Upper lobe of left lung (tissue), 6 donors: Measurements from ENCODE around the gene KASH5. TPM values are rescaled to one million over a fixed set of nuclear protein-coding genes. Genes with fewer than 3 reads are reported as not detected.
A peak's percentile ranks its signal among the peaks of the same experiment; 100 is the strongest.

ENCODE experiments used
- ATAC-seq, 2 donors: fragments of 200-7000 bp; cut with Tn5 transposase; one replicate each; pipeline ENCODE4 v1.9.1; 2022; ENCODE audit warnings: mild to moderate bottlenecking in 2 of 2, moderate library complexity in 2 of 2; ENCODE audit not compliant: low FRiP score in 2 of 2
- DNase-seq, 2 donors: peaks; one replicate each; pipeline ENCODE4 v3.0.0-alpha.2; 2019 to 2020
- H3K27ac ChIP-seq, 4 donors: fragments of 200-600 bp; sonication (generic); one replicate each; pipeline ENCODE4 v1.5.1; 2016 to 2019
- H3K27me3 ChIP-seq, 4 donors: fragments of 200-600 bp; sonication (generic); one replicate each; pipeline ENCODE4 v1.5.1; 2017 to 2019
- H3K36me3 ChIP-seq, 4 donors: fragments of 200-600 bp; sonication (generic); one replicate each; pipeline ENCODE4 v1.5.1; 2016 to 2019
- H3K4me1 ChIP-seq, 4 donors: fragments of 200-600 bp; sonication (generic); one replicate each; pipeline ENCODE4 v1.5.1; 2018 to 2019
- H3K4me3 ChIP-seq, 4 donors: fragments of 200-600 bp; sonication (generic); one replicate each; pipeline ENCODE4 v1.5.1; 2017 to 2019; ENCODE audit warnings: mild to moderate bottlenecking in 2 of 4, moderate library complexity in 1 of 4
- H3K9me3 ChIP-seq, 4 donors: fragments of 200-600 bp; sonication (generic); one replicate each; pipeline ENCODE4 v1.5.1; 2018 to 2019
- EP300 ChIP-seq, 4 donors: sonication (generic); formaldehyde crosslinking; IDR thresholded peaks; one replicate each; pipeline ENCODE4 v1.5.1; 2017; ENCODE audit warnings: antibody characterized with exemption in 4 of 4, control low read depth in 2 of 4
- POLR2A ChIP-seq, 4 donors: fragments of 450-650 bp; IDR thresholded peaks; one replicate each; pipeline ENCODE4 v1.5.1; 2016 to 2017; ENCODE audit warnings: antibody characterized with exemption in 4 of 4, mild to moderate bottlenecking in 2 of 4
- POLR2AphosphoS5 ChIP-seq, 2 donors: sonication (generic); formaldehyde crosslinking; IDR thresholded peaks; one replicate each; pipeline ENCODE4 v1.5.1; 2017; ENCODE audit warnings: antibody characterized with exemption in 2 of 2
- WGBS, 2 donors: methylation state at CpG; one replicate each; pipeline ENCODE4 v1.1.5; 2017 to 2018; 5-methylcytosine and 5-hydroxymethylcytosine counted together
- total RNA-seq, 6 donors: library from RNA; depleted of rRNA in 4 of 6; stranded (reverse); fragments of >200 nt in 4 of 6; gene quantifications; one replicate each; pipeline versions ENCODE4 v1.1.0 to v1.2.1, GENCODE V29; 2016 to 2021
- TF ChIP-seq, protein P1 (sequence below), 6 experiments: fragments of 450-650 bp in 4 of 6; fragments of 200-600 bp in 2 of 6; sonication (generic) in 2 of 6; IDR thresholded peaks; one replicate each; pipeline ENCODE4 v1.5.1; 2016 to 2019; ENCODE audit warnings: antibody characterized with exemption in 6 of 6
- donor health status: DM: no; HTN: no; CAD: no; lungs with moderate emphysema.
- donor health status: DM: no; HTN: yes; CAD: no; lungs with severe emphysema.

Gene KASH5
- total RNA-seq, 6 donors from 2014 or later = 0.61 to 6.9 (median 1.6) TPM; not detected in 2

DNA sequence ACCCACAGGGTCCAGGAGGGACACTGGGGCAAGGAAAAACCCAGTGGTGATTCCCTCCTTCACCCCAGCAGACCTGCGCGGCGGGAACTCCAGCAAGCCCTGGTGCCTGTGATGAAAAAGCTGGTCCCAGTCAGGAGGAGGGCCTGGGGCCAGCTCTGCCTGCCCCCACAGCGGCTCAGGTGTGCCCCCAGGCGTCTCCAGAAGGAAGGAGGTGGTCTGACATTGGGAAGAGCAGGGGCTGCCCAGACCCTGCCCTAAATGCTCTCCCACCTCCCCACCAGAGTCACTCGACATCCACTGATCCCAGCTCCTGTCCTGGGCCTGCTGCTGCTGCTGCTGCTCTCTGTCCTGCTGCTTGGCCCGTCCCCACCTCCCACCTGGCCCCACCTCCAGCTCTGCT is 29.0 kb downstream of the KASH5 start:
- TF ChIP-seq POLR2AphosphoS5 (IDR thresholded peaks at IDR 0.05) (no peak), POLR2A (IDR thresholded peaks at IDR 0.05) (no peak), EP300 (IDR thresholded peaks at IDR 0.05) (no peak)
- TF ChIP-seq, protein P1, sequence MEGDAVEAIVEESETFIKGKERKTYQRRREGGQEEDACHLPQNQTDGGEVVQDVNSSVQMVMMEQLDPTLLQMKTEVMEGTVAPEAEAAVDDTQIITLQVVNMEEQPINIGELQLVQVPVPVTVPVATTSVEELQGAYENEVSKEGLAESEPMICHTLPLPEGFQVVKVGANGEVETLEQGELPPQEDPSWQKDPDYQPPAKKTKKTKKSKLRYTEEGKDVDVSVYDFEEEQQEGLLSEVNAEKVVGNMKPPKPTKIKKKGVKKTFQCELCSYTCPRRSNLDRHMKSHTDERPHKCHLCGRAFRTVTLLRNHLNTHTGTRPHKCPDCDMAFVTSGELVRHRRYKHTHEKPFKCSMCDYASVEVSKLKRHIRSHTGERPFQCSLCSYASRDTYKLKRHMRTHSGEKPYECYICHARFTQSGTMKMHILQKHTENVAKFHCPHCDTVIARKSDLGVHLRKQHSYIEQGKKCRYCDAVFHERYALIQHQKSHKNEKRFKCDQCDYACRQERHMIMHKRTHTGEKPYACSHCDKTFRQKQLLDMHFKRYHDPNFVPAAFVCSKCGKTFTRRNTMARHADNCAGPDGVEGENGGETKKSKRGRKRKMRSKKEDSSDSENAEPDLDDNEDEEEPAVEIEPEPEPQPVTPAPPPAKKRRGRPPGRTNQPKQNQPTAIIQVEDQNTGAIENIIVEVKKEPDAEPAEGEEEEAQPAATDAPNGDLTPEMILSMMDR (IDR thresholded peaks at IDR 0.05) = no peak
- Histone ChIP-seq H3K4me1 (peaks cover 7 to 15% (median 11%) of the 10 kb centered on the region in 4 donors), H3K27me3 (peaks cover 0 to 12% (median 4%) of the 10 kb centered on the region in 4 donors), H3K27ac (no peak overlapping the region), H3K36me3 (no peaks in the 10 kb centered on the region), H3K9me3 (no peaks in the 10 kb centered on the region), H3K4me3 (no peak overlapping the region)
- 63 to 80% methylated on average over 7 of the region's 7 CpGs for WGBS, 2 donors
- DNase-seq (no peak), ATAC-seq (no peak)

DNA sequence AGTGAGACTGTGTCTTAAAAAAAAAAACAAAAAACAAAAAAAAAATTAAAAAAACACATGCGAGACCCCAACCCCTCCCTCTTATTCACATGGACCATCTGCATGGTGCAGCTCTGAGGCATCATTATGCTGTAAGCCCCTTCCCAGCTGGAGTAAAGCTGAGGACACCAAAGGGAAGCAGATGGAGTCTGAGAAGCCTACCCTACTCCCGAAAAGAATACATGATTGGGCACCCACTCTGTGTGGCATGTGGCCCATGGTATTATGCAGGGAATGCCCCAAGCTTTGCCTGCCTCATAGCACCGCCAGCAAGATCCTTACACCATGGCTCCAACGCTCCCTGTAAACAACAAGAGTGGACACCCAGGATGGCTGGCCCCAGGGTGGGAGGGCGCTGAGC is 30.5 kb downstream of the KASH5 start:
- H3K4me3 ChIP-seq = no peak overlapping the region
- TF ChIP-seq POLR2AphosphoS5 (IDR thresholded peaks at IDR 0.05) = no peak
- WGBS, 2 donors = 82 to 84% methylated on average over 5 of the region's 5 CpGs
- H3K27me3 ChIP-seq = peaks cover 0 to 26% (median 16%) of the 10 kb centered on the region in 4 donors
- H3K4me1 ChIP-seq = peaks cover 21 to 29% (median 25%) of the 10 kb centered on the region in 4 donors
- H3K36me3 ChIP-seq = no peaks in the 10 kb centered on the region
- ATAC-seq (no peak), DNase-seq (no peak)
- H3K27ac ChIP-seq = no peak overlapping the region
- no peaks in the 10 kb centered on the region for H3K9me3 ChIP-seq

- H3K27ac ChIP-seq = no peak overlapping the region
- ATAC-seq (no peak), DNase-seq (no peak)
- no peaks in the 10 kb centered on the region for H3K36me3 ChIP-seq
- H3K4me1 ChIP-seq = peaks cover 23 to 35% (median 27%) of the 10 kb centered on the region in 4 donors
- no peak overlapping the region for H3K4me3 ChIP-seq
- 68 to 70% methylated on average over 2 of the region's 2 CpGs for WGBS, 2 donors
- no peak for TF ChIP-seq EP300 (IDR thresholded peaks at IDR 0.05)
- no peak for TF ChIP-seq POLR2AphosphoS5 (IDR thresholded peaks at IDR 0.05)
- TF ChIP-seq, protein P1 (IDR thresholded peaks at IDR 0.05) = no peak
- TF ChIP-seq POLR2A (IDR thresholded peaks at IDR 0.05) = no peak
- peaks cover 0 to 31% (median 19%) of the 10 kb centered on the region in 4 donors for H3K27me3 ChIP-seq
- H3K9me3 ChIP-seq = no peaks in the 10 kb centered on the region
Observed at GRCh38 chr19:49419173-49419572, 31.1 kb downstream of the KASH5 start.

- Histone ChIP-seq H3K4me1 (peaks cover 23 to 36% (median 27%) of the 10 kb centered on the region in 4 donors), H3K36me3 (no peaks in the 10 kb centered on the region), H3K4me3 (no peak overlapping the region), H3K27me3 (peaks cover 0 to 35% (median 20%) of the 10 kb centered on the region in 4 donors), H3K27ac (no peak overlapping the region), H3K9me3 (no peaks in the 10 kb centered on the region)
- DNase-seq (no peak), ATAC-seq (no peak)
- 83 to 89% methylated on average over 2 of the region's 2 CpGs for WGBS, 2 donors
- TF ChIP-seq POLR2AphosphoS5 (IDR thresholded peaks at IDR 0.05) = no peak
- TF ChIP-seq EP300 (IDR thresholded peaks at IDR 0.05) = no peak
- TF ChIP-seq POLR2A (IDR thresholded peaks at IDR 0.05) = no peak
- TF ChIP-seq, protein P1 (IDR thresholded peaks at IDR 0.05) = no peak
Observed at GRCh38 chr19:49420227-49420626, 32.2 kb downstream of the KASH5 start.

DNA sequence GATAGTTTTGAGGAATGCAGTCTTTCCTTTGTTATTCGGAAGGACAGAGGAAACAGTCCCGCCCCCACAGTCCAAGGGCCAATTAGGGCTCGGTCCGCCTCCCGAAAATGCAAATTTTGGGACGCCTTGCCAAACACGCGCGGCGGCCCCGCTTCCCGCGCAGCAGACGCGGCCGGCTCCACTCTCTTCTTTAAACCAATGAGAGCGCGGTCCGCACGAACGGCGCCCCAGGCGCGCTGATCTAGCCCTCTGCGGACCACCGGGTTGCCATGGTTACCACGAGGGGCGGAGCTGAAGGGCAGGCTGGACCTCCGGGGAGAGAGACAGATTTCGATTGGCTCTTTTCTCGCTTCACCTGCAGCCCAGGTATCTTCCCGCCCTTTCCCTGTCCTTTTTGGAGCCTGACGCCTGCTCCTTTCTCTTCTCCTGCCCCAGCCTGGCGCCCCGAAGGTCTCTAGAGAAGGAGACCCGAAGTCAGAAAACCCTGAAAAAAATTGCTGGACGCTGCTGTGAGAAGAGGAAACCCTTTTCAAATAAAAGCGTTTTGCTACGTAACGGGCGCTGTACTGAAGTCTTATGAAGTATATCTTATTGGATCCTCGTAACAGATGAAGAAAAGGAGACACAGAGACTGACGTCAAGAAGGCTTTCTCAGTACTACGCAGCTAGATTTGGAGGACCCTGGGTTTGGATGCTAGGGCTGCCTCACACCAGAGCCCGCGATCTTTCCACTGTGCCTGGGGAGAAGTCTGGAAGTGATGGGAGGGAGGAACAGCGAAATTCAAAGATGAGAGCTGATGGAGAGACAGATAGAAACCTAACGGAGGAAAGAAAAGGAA is 33.2 kb downstream of the KASH5 start:
- TF ChIP-seq EP300 (IDR thresholded peaks at IDR 0.05) = no peak
- no peak for TF ChIP-seq POLR2AphosphoS5 (IDR thresholded peaks at IDR 0.05)
- TF ChIP-seq, protein P1 (IDR thresholded peaks at IDR 0.05) = no peak
- no peak for TF ChIP-seq POLR2A (IDR thresholded peaks at IDR 0.05)
- peaks cover 0 to 46% (median 25%) of the 10 kb centered on the region in 4 donors for H3K27me3 ChIP-seq
- H3K36me3 ChIP-seq = no peaks in the 10 kb centered on the region
- H3K9me3 ChIP-seq = no peaks in the 10 kb centered on the region
- peak; percentile 63 to 91 for DNase-seq
- H3K4me1 ChIP-seq = peaks cover 23 to 39% (median 27%) of the 10 kb centered on the region in 4 donors
- 10 to 11% methylated on average over 38 to 41 of the region's 48 CpGs for WGBS, 2 donors
- peak; percentile 62 to 84 for ATAC-seq
- peak overlapping the region in 3 of 4 donors; percentile 15 to 27 (median 26) for H3K4me3 ChIP-seq
- H3K27ac ChIP-seq = no peak overlapping the region
